Ishikawa (cell line): ENCODE measurements around the gene SLC51B.

Experiments
- CEBPB ChIP-seq: IDR thresholded peaks from 2 replicates; pipeline ENCODE4 v1.6.1; 2012
- CREB1 ChIP-seq: IDR thresholded peaks from 2 replicates; pipeline ENCODE4 v1.6.1; 2012; ENCODE audit warnings: low read depth
- EGR1 ChIP-seq: IDR thresholded peaks from 2 replicates; pipeline ENCODE4 v1.6.1; 2012
- EP300 ChIP-seq: IDR thresholded peaks from 2 replicates; pipeline ENCODE4 v1.6.1; 2012; ENCODE audit warnings: borderline replicate concordance
- FOXM1 ChIP-seq: IDR thresholded peaks from 2 replicates; pipeline ENCODE4 v1.6.1; 2012; ENCODE audit warnings: low read depth, borderline replicate concordance
- NFIC ChIP-seq: IDR thresholded peaks from 2 replicates; pipeline ENCODE4 v1.6.1; 2012
- RAD21 ChIP-seq: IDR thresholded peaks from 2 replicates; pipeline ENCODE4 v1.6.1; 2012; ENCODE audit warnings: low read depth
- TAF1 ChIP-seq: IDR thresholded peaks from 2 replicates; pipeline ENCODE4 v1.6.1; 2012; ENCODE audit warnings: low read depth, mild to moderate bottlenecking
- TCF12 ChIP-seq: IDR thresholded peaks from 2 replicates; pipeline ENCODE4 v1.6.1; 2012; ENCODE audit warnings: low read depth
- TEAD4 ChIP-seq: IDR thresholded peaks from 2 replicates; pipeline ENCODE4 v1.6.1; 2012
- YY1 ChIP-seq: IDR thresholded peaks from 2 replicates; pipeline ENCODE4 v1.6.1; 2012; ENCODE audit warnings: low read depth
- ZBTB7A ChIP-seq: IDR thresholded peaks from 2 replicates; pipeline ENCODE4 v1.6.1; 2012; ENCODE audit warnings: low read depth
- TF ChIP-seq, protein P1 (sequence below): IDR thresholded peaks from 2 replicates; pipeline ENCODE4 v1.6.1; 2012
- TF ChIP-seq, protein P2 (sequence below): IDR thresholded peaks from 2 replicates; pipeline ENCODE4 v1.6.1; 2012
- TF ChIP-seq, protein P3 (sequence below): IDR thresholded peaks from 2 replicates; pipeline ENCODE4 v1.6.1; 2012; ENCODE audit warnings: low read depth, mild to moderate bottlenecking

SLC51B gene

DNA sequence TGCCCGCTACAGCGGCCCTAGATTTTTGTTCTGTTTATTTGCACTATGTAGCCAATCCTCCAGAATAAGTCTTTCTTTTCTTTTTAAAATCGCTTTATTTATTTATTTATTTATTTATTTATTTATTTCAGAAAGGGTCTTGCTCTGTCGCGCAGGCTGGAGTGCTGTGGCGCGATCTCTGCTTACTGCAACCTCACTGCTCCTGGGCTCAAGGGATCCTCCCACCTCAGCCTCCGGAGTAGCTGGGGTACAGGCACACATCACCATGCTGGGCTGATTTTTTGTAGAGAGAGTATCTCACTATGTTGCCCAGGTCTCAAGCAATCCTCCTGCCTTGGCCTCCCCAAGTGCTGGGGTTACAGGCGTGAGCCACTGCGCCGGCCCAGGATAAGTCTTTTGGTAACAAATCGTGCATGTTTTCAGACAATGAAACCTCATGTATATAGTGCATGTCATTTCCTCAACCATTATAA lies 15.4 kb upstream of the SLC51B start:
- TF ChIP-seq ZBTB7A (no peak), EP300 (0 out of 2 replicates have a peak, but pooled peaks have one; percentile 4)

DNA sequence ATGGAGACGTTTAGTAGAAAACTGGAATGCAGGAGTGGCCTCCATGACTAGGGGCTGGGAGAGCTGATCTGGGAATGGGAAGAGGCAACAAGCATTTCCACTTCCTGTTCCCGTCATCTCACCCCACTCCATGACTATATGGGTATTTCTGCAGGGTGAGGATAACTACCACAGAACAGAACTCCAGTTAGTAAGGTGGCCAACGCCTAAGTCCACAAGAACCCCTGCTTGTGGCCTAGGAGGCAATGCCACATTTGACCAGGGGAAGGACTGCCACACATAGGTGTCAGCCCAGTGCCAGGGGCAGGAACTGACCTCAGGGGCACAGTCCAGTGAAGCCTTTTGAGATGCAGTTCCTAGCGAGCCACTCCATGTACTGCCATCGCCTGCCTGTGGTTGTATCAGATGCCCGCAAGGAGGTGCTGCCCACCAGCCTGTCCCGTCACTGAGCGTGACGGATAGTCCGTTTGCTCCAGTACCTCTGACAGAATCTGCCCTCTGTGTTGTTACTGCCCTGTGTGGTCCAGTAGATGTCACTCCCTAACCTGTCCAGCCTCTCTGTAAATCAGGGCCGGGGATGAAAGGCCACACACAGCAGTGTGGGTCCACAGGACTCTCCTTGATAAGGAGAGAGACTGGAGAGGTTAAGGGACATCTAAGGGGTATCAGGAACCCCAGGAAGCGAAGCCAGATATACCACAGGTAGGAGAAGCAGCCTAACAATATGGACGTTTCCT lies 12.2 kb upstream of the SLC51B start:
- TF ChIP-seq RAD21 (peak; percentile 43), ZBTB7A (no peak), EGR1 (no peak), NFIC (no peak), TAF1 (no peak)

DNA sequence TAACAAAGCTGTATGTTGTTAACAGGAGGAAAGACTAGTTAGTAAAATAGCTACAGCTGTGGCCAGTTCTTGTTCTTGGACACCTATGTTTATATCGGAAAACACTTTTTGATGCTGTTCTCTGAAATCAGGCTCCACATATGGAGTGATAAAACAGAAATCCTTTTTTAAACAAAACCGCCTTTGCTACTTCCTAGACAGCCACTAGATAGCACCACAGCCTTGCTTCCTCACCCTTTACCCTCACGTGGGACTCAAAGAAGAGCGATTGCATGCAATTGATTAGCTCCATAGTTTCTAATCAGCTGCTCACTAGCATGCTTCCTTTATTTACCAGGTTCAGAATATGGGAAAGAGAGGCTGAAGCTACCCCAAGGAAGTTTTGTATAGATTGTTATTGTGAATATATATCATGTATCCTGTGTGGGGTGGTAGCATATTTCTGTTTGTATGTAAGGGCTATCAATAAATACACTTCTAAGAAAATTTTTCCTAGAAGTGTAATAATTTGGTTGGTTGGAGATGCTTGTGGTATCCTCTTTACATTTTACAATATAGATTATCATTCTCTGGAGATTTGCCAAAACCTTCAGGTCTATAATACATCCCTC lies 11.4 kb upstream of the SLC51B start:
- TF ChIP-seq EGR1 = no peak
- no peak for TF ChIP-seq CREB1
- no peak for TF ChIP-seq EP300
- TF ChIP-seq, protein P1, sequence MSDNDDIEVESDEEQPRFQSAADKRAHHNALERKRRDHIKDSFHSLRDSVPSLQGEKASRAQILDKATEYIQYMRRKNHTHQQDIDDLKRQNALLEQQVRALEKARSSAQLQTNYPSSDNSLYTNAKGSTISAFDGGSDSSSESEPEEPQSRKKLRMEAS = no peak
- TF ChIP-seq TCF12 = no peak
- TF ChIP-seq, protein P2, sequence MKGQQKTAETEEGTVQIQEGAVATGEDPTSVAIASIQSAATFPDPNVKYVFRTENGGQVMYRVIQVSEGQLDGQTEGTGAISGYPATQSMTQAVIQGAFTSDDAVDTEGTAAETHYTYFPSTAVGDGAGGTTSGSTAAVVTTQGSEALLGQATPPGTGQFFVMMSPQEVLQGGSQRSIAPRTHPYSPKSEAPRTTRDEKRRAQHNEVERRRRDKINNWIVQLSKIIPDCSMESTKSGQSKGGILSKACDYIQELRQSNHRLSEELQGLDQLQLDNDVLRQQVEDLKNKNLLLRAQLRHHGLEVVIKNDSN = peak; percentile 25; the same call in 1 of the 2 replicates
- TF ChIP-seq TEAD4 = no peak
- peak; percentile 68 for TF ChIP-seq RAD21
- no peak for TF ChIP-seq YY1
- no peak for TF ChIP-seq NFIC
- TF ChIP-seq TAF1 = no peak
- TF ChIP-seq CEBPB = no peak

DNA sequence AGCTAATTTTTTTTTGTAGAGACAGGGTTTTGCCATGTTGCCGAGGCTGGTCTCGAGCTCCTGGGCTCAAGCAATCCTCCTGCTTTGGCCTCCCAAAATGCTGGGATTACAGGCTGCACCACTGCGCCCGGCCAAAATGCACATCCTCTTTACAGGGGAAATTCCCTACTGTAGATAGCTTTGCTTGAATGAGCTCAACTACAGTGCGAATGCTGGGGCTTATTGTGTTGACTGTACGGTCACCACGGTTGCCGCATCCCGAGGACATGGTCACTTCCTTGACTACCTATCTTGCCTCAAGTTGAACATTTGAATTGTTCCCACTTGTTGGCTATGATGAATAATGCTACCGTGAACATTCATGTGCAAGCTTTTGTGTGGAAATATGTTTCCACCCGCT lies 10.5 kb upstream of the SLC51B start:
- TF ChIP-seq CEBPB (no peak), TAF1 (no peak), RAD21 (no peak), ZBTB7A (no peak), FOXM1 (no peak), YY1 (no peak), TCF12 (no peak), EP300 (no peak), TEAD4 (no peak), EGR1 (no peak)
- TF ChIP-seq, protein P2 = no peak
- TF ChIP-seq, protein P1 = no peak

DNA sequence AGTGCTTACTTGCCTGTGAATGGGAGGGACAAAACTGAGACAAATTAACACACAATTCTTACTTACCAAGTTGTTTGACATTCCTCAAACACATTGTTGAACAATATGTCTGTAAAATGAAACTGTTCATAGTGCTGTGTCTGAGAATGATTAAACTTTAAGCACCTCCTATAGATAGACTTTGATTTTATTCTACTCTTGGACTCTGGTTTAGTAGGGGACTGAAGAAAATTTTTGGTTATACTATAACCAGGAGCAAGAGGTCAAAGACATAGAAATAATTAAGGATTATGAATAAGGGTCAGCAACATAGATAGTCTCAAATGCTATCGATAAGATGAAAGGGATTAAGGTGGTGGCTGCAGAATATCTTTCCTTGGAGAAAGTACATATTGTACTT lies 7.9 kb upstream of the SLC51B start:
- TF ChIP-seq CEBPB = no peak
- TF ChIP-seq, protein P3, sequence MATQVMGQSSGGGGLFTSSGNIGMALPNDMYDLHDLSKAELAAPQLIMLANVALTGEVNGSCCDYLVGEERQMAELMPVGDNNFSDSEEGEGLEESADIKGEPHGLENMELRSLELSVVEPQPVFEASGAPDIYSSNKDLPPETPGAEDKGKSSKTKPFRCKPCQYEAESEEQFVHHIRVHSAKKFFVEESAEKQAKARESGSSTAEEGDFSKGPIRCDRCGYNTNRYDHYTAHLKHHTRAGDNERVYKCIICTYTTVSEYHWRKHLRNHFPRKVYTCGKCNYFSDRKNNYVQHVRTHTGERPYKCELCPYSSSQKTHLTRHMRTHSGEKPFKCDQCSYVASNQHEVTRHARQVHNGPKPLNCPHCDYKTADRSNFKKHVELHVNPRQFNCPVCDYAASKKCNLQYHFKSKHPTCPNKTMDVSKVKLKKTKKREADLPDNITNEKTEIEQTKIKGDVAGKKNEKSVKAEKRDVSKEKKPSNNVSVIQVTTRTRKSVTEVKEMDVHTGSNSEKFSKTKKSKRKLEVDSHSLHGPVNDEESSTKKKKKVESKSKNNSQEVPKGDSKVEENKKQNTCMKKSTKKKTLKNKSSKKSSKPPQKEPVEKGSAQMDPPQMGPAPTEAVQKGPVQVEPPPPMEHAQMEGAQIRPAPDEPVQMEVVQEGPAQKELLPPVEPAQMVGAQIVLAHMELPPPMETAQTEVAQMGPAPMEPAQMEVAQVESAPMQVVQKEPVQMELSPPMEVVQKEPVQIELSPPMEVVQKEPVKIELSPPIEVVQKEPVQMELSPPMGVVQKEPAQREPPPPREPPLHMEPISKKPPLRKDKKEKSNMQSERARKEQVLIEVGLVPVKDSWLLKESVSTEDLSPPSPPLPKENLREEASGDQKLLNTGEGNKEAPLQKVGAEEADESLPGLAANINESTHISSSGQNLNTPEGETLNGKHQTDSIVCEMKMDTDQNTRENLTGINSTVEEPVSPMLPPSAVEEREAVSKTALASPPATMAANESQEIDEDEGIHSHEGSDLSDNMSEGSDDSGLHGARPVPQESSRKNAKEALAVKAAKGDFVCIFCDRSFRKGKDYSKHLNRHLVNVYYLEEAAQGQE = no peak
- no peak for TF ChIP-seq YY1
- TF ChIP-seq RAD21 = no peak
- TF ChIP-seq EP300 = no peak
- TF ChIP-seq TCF12 = no peak
- TF ChIP-seq CREB1 = no peak
- no peak for TF ChIP-seq TEAD4
- TF ChIP-seq FOXM1 = no peak
- no peak for TF ChIP-seq EGR1
- TF ChIP-seq ZBTB7A = no peak
- no peak for TF ChIP-seq NFIC

DNA sequence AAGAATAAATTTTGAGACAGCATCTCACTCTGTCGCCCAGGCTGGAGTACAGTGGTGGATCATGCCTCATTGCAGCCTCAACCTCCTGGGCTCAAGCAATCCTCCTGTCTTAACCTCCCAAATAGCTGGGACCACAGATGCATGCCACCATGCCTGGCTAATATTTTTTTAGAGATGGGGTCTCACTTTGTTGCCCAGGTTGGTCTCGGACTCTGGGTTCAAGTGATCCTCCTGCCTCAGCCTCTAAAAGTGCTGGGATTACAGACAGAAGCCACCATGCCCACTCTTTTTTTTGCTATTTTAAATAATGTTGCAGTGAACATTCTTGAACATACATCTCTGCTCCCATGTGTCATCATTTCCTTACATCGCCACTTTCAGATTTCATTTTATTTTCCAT lies 6.8 kb upstream of the SLC51B start:
- TF ChIP-seq, protein P1 = no peak
- TF ChIP-seq NFIC (no peak), CEBPB (no peak), TEAD4 (no peak), EP300 (no peak), TCF12 (no peak), FOXM1 (no peak), RAD21 (no peak), CREB1 (no peak), EGR1 (no peak), YY1 (no peak), TAF1 (no peak), ZBTB7A (no peak)
- TF ChIP-seq, protein P2 = no peak
- TF ChIP-seq, protein P3 = no peak
